Fibroblast of gingiva (primary cell): Measurements from ENCODE around the gene FAM193A.
"Not testable (repeated sequence)": the region's sequence is repeated elsewhere in the genome, so short reads cannot be mapped to it uniquely, and the experiment has no call there.

Experiments used
- DNase-seq: peaks from one replicate; pipeline ENCODE4 v3.0.0-alpha.2; 2011; ENCODE audit warnings: low read depth

FAM193A gene, protein sequence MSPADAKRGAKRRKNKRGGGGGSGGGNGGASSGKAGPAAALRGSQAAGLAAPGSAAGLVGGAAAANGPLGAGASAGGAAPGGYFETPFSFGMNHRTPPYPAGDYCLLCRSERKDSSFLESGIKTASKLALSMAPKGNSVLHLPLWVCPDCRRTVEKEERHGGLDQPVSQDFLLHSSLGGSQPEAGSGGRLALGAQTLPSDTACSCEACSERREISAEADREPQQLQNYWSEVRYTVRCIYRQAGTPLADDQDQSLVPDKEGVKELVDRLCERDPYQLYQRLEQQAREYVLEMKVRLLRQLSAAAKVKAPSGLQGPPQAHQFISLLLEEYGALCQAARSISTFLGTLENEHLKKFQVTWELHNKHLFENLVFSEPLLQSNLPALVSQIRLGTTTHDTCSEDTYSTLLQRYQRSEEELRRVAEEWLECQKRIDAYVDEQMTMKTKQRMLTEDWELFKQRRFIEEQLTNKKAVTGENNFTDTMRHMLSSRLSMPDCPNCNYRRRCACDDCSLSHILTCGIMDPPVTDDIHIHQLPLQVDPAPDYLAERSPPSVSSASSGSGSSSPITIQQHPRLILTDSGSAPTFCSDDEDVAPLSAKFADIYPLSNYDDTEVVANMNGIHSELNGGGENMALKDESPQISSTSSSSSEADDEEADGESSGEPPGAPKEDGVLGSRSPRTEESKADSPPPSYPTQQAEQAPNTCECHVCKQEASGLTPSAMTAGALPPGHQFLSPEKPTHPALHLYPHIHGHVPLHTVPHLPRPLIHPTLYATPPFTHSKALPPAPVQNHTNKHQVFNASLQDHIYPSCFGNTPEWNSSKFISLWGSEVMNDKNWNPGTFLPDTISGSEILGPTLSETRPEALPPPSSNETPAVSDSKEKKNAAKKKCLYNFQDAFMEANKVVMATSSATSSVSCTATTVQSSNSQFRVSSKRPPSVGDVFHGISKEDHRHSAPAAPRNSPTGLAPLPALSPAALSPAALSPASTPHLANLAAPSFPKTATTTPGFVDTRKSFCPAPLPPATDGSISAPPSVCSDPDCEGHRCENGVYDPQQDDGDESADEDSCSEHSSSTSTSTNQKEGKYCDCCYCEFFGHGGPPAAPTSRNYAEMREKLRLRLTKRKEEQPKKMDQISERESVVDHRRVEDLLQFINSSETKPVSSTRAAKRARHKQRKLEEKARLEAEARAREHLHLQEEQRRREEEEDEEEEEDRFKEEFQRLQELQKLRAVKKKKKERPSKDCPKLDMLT (N-terminal part only)

GRCh38 chr4:2536193-2537010 is at the start of gene FAM193A:
FAM193A (plus strand) TSS chr4:2536647; CDS start chr4:2536916, 269 bp downstream.
- peak; percentile 100 for DNase-seq

DNA sequence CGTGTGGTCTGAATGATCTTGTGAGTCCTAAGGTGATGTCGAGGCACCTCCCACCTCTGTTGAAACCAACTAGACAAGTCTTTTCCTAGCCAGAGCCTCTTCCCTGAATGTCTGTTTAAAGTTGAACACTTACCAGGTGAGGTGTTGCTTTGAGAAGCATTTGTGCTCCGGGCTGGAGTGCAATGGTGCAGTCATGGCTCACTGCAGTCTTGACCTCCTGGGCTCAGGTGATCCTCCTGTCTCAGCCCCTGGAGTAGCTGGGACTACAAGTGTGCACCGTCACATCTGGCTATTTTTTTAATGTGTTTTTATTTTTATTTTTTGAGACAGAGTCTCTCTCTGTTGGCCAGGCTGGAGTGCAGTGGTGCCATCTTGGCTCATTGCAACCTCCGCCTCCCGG is 49.5 kb upstream of the FAM193A start:
- no peak for DNase-seq

DNA sequence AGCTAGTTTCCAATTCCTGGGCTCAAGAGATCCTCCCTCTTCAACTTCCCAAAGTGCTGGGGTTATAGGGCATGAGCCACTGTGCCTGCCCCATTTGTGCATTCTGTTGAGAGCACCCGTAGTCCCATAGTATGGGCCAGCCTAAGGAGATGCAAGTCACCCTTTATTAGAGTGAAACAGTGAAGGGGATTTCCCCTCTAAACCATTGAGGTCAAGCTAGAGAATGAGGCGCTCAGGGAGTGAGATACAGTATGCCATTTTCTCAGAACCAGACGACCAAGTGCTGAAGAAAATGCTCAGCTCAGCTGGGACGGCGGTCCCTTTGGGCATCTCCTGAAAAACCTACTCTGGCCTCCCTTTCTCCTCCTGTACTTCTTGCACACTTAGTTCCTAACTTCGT is 48.8 kb upstream of the FAM193A start:
- DNase-seq = no peak

- no peak for DNase-seq
Measured at GRCh38 chr4:2489081-2489805, 47.2 kb upstream of the FAM193A start.

- peak; percentile 39 for DNase-seq
Measured at GRCh38 chr4:2489841-2490552, 46.5 kb upstream of the FAM193A start.

GRCh38 chr4:2492970-2493369 is 43.5 kb upstream of the FAM193A start:
- DNase-seq = no peak

- no peak for DNase-seq
Measured at GRCh38 chr4:2494992-2495391, 41.5 kb upstream of the FAM193A start.

- DNase-seq = no peak
Measured at GRCh38 chr4:2497324-2497723, 39.1 kb upstream of the FAM193A start.

DNA sequence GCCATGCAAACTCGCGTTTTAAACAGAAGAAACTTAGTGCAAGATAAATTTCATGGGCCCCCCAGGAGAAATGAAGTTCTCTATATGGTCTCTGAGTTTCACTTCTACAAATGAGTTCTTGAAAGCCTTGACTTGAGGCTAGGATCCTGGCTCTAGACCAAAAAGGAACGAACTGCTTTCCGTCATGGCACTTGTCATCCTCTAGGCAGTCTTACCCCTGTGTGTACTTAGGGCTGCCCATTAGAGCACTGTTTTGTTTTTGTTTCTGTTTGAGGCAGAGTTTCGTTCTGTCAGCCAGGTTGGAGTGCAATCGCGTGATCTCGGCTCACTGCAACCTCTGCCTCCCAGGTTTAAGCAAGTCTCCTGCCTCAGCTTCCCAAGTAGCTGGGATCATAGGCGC is 38.5 kb upstream of the FAM193A start:
- DNase-seq = no peak

- DNase-seq = no peak
Measured at GRCh38 chr4:2500547-2500946, 35.9 kb upstream of the FAM193A start.

- DNase-seq = no peak
Measured at GRCh38 chr4:2501034-2501594, 35.3 kb upstream of the FAM193A start.

- no peak for DNase-seq
Measured at GRCh38 chr4:2503809-2504208, 32.6 kb upstream of the FAM193A start.

- DNase-seq = no peak
Measured at GRCh38 chr4:2507259-2507658, 29.2 kb upstream of the FAM193A start.

DNA sequence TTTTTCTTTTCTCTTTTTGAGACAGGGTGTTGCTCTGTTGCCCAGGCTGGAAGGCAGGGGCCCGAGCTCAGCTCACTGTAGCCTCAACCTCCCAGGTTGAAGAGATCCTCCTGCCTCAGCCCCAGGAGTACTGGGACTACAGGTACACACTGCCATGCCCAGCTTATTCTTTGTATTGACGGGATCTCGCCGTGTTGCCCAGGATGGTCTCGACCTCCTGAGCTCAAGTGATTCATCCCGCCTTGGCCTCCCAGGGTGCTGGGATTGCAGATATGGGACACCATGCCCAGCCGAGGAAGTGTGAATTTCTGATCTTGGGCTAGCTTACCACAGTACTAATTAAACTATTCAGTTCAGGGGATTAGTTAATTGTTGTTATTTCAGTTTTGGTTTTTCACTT is 28.6 kb upstream of the FAM193A start:
- DNase-seq = no peak

DNA sequence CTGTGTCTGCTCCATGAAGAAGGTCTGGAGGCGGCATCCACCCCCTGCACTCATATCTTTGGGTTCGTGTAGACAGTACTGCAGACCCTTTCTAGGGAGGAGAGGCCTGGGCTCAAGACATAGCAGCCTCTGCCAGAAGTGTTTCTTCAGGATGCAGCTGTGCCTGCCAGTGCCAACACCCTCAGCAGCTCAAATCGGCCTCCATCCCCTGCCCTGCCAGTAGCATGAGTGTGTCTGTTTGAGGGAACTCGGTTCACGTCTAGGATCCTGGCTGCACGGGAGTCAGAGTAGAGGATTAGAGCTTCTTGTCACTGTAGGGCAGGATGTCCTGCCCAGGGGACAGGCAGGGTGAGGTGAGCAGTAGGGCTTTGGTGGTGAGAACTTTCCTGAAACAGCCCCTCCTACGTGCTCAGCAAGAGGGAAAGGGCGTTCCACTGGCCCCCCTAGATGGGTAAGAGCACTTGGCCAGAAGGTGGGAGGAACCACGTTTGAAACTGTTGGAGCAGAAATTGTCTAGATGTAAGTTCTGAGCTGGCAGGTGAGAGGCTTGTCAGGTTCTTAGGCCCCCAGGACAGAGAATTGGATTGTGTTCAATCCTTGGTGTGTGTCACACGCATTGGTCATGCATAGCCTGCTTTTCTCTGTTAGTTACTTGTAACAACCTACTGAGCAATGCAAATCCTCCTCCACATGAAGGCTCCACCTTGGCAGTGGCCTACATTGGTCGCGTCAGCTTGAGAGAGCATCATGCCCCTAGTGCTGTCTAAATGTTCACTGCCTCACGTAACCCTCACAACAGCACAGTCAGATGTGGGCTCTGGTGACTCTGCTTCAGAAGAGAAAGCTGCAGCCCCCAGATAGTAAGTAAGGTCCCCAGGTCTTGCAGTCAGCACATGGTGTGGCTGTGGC is 25.8 kb upstream of the FAM193A start:
- no peak for DNase-seq

DNA sequence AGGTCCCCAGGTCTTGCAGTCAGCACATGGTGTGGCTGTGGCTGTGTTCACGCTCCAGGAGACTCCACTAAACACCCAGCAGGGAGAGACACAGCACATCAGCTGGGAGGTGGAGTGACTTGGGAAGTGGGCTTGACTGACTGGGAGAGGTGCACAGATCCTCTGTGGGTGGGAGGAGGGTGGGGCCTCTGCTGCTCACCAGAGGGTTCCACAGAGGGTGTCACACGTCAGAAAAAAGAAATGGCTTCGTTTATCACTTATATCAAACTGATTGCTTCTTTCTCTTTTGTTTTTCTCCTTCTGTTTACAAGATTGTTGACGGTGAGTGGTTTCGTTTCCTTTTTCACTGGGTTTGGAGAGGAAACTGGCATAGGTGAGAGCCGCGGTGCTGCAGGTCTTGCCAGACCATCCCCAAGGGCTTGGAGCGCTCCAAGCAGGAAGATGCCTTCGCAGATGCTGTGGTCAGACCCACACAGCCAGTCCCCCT is 24.8 kb upstream of the FAM193A start:
- no peak for DNase-seq

GRCh38 chr4:2512396-2513135 is 23.9 kb upstream of the FAM193A start:
- DNase-seq = no peak

DNA sequence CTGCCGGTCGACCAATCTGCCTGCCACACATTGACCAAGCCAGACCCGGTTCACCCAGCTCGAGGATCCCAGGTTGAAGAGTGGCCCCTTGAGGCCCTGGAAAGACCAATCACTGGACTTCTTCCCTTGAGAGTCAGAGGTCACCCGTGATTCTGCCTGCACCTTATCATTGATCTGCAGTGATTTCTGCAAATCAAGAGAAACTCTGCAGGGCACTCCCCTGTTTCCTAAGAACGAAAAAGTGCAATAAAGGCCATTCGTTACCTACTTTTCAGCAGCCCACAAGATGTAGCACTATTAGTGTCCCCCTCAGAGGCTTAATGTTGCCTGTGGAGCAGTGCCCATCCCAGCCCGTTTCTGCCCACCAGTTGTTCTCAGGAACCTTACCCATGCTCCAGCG is 22.3 kb upstream of the FAM193A start:
- DNase-seq = not testable (repeated sequence)
